ENCODE measurements around the gene SELL.

SELL gene

DNA sequence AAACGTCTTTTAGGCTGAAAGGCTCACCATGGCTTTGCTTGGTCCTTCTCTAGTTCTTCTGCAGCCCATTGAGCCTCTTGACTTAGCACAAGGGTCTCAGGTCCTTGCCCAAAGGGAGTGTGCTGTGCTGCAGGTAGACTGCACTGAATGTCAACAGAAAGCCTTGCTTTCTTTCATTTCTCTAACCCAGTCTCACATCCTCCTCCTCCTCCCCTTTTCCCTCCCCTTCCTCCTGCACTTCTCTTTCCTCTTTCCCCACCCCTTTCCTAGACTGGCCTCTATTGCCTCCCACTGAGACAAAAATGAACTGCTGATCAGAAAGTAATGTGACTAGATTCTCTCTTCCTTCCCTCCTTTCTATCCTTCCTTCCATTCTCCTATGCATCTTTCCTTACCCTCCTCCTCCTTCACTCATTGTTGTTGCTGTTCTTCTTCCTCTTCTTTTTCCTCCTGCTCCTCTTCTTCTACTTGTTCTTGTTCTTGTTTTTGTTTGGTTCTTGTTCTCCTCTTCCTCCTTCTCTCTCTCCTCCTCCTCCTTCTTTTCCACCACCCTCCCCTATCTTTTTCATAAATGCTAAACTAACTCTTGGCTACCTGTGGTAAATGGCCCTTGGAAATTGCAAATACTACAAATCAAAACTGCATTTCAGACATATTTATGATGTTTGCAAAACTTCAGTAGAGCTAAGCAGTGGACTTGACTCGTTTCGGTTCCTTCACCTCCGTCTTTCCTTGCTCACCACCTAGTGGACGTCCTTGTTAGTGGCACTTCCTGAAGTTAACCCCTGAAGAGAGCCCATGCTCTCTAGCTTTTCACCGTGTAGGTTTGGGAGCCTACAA lies at the start of gene SELL:
TSS of gene SELL (minus strand) at position 152 of the 840 bp plus-strand sequence. CDS start at position 30, 122 bp downstream.
- peaks cover 34% of the 10 kb centered on the region for H3K4me1 Mint-ChIP-seq
- H3K4me3 Mint-ChIP-seq = peak within 1 kb of the TSS; percentile 85
- peaks cover 21% of the 10 kb centered on the region for H3K36me3 Mint-ChIP-seq (ENCODE audit: insufficient read depth)
- H3K27ac Mint-ChIP-seq (ENCODE audit: low read depth) = peak within 1 kb of the TSS; percentile 84
- no peaks in the 10 kb centered on the region for H3K9me3 Mint-ChIP-seq
- DNase-seq (ENCODE audit: low spot score in 2 of 2) = peak; percentile 57 to 64
- peak; percentile 85 for ATAC-seq (replicated peaks; ENCODE audit: extremely low read depth, poor library complexity, severe bottlenecking)
- H3K27me3 Mint-ChIP-seq = no peaks in the 10 kb centered on the region

DNA sequence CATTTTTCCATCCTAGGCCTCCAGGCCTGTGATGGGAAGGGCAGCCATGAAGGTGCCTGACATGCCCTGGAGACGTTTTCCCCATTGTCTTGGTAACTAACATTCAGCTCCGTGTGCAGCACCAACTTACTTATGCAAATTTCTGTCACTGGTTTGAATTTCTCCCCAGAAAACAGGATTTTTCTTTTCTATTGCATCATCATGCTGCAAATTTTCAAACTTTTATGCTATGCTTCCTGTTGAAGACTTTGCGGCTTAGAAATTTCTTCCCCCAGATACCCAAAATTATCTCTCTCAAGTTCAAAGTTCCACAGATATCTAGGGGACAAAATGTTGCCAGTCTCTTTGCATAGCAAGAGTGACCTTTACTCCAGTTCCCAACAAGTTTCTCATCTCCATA lies 47.6 kb upstream of the SELL start:
- Mint-ChIP-seq H3K9me3 (no peaks in the 10 kb centered on the region), H3K36me3 (ENCODE audit: insufficient read depth) (no peaks in the 10 kb centered on the region), H3K27me3 (peaks cover 22% of the 10 kb centered on the region), H3K4me1 (no peaks in the 10 kb centered on the region), H3K27ac (ENCODE audit: low read depth) (no peak overlapping the region), H3K4me3 (no peak overlapping the region)
- DNase-seq (ENCODE audit: low spot score in 2 of 2) = no peak
- no peak for ATAC-seq (replicated peaks; ENCODE audit: extremely low read depth, poor library complexity, severe bottlenecking)

DNA sequence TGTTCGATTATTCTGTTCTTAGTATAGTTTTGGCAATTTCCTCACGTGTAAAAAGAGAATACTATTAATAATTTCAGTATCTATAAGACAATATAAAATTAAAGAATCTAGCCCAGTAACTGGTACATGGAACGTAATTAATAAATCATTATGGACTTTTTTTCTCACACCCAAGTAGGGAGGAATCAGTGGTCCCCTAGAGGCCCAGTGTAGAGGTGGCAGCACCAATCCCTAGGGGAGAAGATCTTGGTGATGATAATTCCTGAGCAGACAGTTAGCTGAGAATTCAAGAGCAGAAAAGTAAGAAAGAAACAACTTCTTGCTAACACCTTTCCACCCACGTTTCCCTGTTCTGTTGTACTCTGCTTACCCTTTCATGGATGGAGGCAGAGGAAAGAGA lies 42.1 kb upstream of the SELL start:
- Mint-ChIP-seq H3K27ac (ENCODE audit: low read depth) (no peak overlapping the region), H3K27me3 (peaks cover 30% of the 10 kb centered on the region), H3K9me3 (no peaks in the 10 kb centered on the region), H3K36me3 (ENCODE audit: insufficient read depth) (no peaks in the 10 kb centered on the region), H3K4me3 (no peak overlapping the region), H3K4me1 (no peaks in the 10 kb centered on the region)
- DNase-seq (ENCODE audit: low spot score in 2 of 2) (no peak), ATAC-seq (replicated peaks; ENCODE audit: extremely low read depth, poor library complexity, severe bottlenecking) (no peak)

DNA sequence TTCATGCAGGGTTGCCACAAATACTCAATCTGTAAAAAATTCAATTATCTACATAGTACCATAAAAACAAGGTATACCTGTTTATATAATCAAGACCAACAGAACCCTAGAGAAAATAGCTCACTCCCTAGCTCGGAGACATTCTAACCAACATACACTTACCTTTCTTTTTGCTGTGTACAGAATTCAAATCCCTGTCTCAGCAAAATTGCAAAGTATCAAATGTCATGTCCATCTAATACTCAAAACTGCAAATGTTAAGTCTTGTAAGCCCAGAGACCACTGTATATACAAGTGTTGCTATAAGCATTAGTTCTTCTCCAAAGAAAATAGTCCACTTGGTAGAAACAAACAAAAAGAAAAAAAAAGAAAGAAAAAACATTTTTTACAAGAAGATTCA lies 38.6 kb upstream of the SELL start:
- H3K27me3 Mint-ChIP-seq = peaks cover 26% of the 10 kb centered on the region
- H3K4me3 Mint-ChIP-seq = no peak overlapping the region
- DNase-seq (ENCODE audit: low spot score in 2 of 2) (no peak), ATAC-seq (replicated peaks; ENCODE audit: extremely low read depth, poor library complexity, severe bottlenecking) (no peak)
- no peak overlapping the region for H3K27ac Mint-ChIP-seq (ENCODE audit: low read depth)
- no peaks in the 10 kb centered on the region for H3K9me3 Mint-ChIP-seq
- no peaks in the 10 kb centered on the region for H3K36me3 Mint-ChIP-seq (ENCODE audit: insufficient read depth)
- no peaks in the 10 kb centered on the region for H3K4me1 Mint-ChIP-seq

DNA sequence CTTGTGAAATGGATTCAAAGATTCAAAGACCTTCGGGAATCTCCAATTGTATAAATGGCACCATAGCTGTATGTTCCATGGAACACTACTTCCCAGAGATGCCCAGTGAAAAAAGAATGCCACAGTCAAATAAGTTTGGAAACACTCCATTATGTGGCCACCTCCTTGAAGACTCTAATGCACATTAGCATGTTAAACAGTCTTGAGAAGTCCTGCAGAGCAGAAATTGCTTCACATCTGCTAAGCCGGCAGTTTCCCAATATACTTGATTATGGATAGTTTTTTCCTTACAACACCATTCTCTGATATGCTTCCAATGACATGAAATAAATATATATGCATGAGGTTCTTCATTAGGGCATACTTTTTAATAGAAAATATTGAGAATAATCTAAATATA lies 35.1 kb upstream of the SELL start:
- Mint-ChIP-seq H3K36me3 (ENCODE audit: insufficient read depth) (no peaks in the 10 kb centered on the region), H3K27me3 (peaks cover 20% of the 10 kb centered on the region), H3K4me1 (no peaks in the 10 kb centered on the region), H3K9me3 (peaks cover 5% of the 10 kb centered on the region), H3K4me3 (no peak overlapping the region), H3K27ac (ENCODE audit: low read depth) (no peak overlapping the region)
- ATAC-seq (replicated peaks; ENCODE audit: extremely low read depth, poor library complexity, severe bottlenecking) = no peak
- DNase-seq (ENCODE audit: low spot score in 2 of 2) = no peak

DNA sequence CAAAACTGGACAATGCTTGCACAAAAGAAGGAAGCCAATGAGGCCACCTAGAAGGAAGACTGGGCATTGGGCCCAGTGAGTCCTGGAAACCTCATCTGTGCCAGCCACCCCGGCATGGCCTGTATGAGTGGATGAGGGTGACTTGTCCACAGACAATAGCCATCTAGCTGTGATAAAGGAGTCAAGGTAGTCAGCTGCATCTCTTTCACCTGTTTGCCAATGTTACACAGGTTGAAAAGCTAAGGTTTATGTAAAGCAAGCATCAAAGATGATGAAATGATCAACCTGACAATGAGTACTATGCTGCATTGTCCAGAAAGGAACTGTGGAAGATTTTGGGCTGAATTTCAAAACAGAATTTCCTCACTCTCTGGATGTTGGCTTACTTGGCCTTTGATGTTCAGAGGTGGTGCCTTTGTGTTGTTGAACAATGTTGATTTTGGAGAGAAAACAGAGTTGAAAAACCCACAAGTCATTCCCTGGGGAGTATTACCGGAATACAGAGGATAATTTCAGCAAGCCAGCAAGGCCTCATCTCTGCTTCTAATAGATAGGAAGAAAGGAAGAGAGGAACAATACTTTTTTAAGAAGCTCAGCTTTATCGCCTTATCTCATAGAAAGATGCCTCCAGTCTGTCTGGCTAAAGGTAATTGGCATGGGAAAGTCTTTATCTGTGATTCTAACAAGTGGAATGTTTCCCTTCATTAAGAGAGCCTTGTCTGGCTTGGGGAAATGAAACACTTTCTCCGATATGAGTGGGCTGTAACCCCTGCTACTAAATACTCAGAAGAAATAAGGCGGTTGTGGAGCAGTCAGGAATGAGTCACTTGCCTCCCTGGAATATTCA lies 33.8 kb upstream of the SELL start:
- no peaks in the 10 kb centered on the region for H3K36me3 Mint-ChIP-seq (ENCODE audit: insufficient read depth)
- ATAC-seq (replicated peaks; ENCODE audit: extremely low read depth, poor library complexity, severe bottlenecking) (no peak), DNase-seq (ENCODE audit: low spot score in 2 of 2) (no peak)
- no peak overlapping the region for H3K4me3 Mint-ChIP-seq
- H3K27me3 Mint-ChIP-seq = peaks cover 24% of the 10 kb centered on the region
- H3K27ac Mint-ChIP-seq (ENCODE audit: low read depth) = no peak overlapping the region
- no peaks in the 10 kb centered on the region for H3K4me1 Mint-ChIP-seq
- H3K9me3 Mint-ChIP-seq = peaks cover 5% of the 10 kb centered on the region

DNA sequence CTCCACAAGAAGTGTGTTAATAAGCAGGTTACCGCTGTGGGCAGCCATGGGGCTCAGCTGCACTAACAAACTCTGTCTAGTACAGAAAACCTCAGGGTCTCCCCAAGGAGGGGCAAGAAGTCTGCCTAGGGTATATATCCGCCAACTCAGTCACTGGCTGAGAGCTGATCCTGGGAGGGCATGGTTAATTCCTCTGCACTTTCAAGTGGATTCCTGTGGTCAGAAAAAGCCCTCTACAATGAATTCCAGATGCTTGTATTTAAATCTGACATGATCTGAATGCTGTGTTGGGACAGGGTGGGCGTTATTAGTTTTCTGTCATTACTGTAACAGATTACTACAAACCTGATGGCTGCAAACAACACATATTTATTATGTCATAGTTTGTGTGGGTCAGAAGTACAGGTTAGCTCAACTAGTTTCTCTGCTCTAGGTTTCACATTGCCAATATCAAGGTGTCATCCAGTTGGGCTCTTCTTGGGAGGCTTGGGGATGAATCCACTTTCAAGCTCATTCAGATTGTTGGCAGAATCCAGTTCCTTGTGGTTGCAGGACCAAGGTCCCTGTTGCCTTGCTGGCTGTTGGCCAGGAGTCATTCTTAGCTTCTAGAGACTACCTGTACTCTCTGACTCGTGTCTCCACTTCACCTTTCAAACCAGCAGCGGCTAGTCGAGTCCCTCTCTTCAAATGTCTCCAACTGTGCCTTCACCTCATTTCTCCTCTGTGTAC lies 30.4 kb upstream of the SELL start:
- H3K4me1 Mint-ChIP-seq = no peaks in the 10 kb centered on the region
- peaks cover 5% of the 10 kb centered on the region for H3K9me3 Mint-ChIP-seq

DNA sequence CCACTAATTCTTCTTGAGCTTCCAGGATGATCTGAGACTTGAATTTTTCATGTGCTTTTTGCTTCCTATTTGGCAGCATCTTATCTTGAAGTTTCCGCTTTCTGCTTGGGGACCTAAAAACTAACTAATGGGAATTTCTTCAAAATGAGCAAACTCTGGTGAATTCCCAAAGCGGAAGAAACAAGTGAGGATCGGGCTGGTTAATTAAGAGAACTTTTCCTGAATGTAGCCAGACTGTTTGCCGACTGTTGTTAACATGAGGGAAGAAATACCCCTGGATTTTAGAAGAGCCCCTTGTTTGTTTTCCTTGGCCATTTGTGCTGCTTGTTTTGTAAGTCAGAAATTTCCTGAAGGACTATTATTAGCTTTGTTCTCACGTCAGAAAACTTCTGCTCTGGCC lies 28.6 kb upstream of the SELL start:
- Mint-ChIP-seq H3K4me3 (no peak overlapping the region), H3K27me3 (peaks cover 49% of the 10 kb centered on the region), H3K27ac (ENCODE audit: low read depth) (no peak overlapping the region), H3K4me1 (no peaks in the 10 kb centered on the region), H3K36me3 (ENCODE audit: insufficient read depth) (no peaks in the 10 kb centered on the region), H3K9me3 (peaks cover 5% of the 10 kb centered on the region)
- ATAC-seq (replicated peaks; ENCODE audit: extremely low read depth, poor library complexity, severe bottlenecking) (no peak), DNase-seq (ENCODE audit: low spot score in 2 of 2) (no peak)

More for the DNA sequence above, 30.4 kb upstream of the SELL start:
- Mint-ChIP-seq H3K4me3 (no peak overlapping the region), H3K27ac (ENCODE audit: low read depth) (no peak overlapping the region), H3K36me3 (ENCODE audit: insufficient read depth) (no peaks in the 10 kb centered on the region), H3K27me3 (peaks cover 43% of the 10 kb centered on the region)
- ATAC-seq (replicated peaks; ENCODE audit: extremely low read depth, poor library complexity, severe bottlenecking) (no peak), DNase-seq (ENCODE audit: low spot score in 2 of 2) (no peak)

DNA sequence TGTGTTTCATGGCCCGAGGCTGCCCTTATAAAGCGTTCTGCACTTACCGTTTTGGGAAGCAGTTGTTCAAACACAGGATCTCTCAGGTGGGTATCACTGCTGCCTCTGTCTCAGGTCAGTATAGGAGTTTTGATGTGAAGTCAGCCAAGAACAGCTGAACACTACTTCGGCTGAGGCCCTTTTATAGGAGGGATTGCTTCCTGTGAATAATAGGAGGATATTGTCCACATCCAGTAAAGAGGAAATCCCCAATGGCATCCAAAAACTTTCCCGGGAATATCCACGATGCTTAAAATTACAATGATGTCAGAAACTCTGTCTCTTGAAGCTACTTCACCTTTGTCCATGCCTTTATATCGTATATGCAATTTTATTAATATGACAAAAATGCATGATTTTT lies 22.5 kb upstream of the SELL start, which contains the start of gene SELE:
TSS of gene SELE (minus strand) at position 156 of the 400 bp plus-strand sequence. CDS start 467 bp downstream, outside the sequence.
- Mint-ChIP-seq H3K4me1 (no peaks in the 10 kb centered on the region), H3K27ac (ENCODE audit: low read depth) (no peak within 1 kb of the TSS), H3K9me3 (no peaks in the 10 kb centered on the region), H3K4me3 (no peak within 1 kb of the TSS), H3K36me3 (ENCODE audit: insufficient read depth) (no peaks in the 10 kb centered on the region), H3K27me3 (peaks cover 29% of the 10 kb centered on the region)
- ATAC-seq (replicated peaks; ENCODE audit: extremely low read depth, poor library complexity, severe bottlenecking) (no peak), DNase-seq (ENCODE audit: low spot score in 2 of 2) (no peak)

DNA sequence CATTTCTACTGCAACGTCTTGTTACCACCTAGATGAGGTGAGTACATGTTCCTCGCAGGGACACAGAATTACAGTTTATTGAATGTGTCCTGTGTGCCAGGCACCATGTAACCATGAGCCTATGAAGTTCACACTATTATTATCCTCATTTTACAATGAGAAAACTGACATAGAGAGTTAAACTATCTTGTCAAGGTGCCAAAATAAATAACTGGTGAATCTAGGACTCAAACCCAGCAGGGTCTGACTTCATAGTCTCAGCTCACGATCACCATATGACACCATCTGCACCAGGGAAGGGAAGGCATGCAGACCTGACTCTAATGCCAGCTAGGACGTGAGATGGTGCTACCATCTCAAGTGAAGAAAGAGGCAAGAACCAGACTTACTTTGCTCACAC lies 20.0 kb upstream of the SELL start:
- Mint-ChIP-seq H3K4me1 (no peaks in the 10 kb centered on the region), H3K9me3 (no peaks in the 10 kb centered on the region), H3K27ac (ENCODE audit: low read depth) (no peak overlapping the region), H3K36me3 (ENCODE audit: insufficient read depth) (no peaks in the 10 kb centered on the region), H3K27me3 (peaks cover 22% of the 10 kb centered on the region), H3K4me3 (no peak overlapping the region)
- no peak for ATAC-seq (replicated peaks; ENCODE audit: extremely low read depth, poor library complexity, severe bottlenecking)
- no peak for DNase-seq (ENCODE audit: low spot score in 2 of 2)

DNA sequence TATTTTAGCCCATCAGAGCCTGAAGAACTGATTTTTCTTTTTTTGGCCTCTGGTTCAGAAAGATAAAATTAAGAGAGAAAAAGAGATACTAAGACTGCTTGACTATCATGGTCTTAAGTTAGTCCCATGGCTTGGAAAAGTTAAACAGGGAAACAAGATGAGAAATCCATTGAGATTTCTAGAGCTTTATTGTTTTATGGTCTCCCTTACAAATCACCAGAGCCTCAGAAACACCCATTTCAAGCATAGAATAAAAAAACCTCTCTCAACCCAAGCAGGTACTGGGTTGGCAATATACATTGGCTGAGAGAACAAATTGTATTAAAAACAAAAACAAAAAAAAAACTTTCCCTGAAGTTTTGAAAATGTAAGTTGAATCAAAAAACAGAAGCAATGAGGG lies 18.6 kb upstream of the SELL start:
- Mint-ChIP-seq H3K4me1 (no peaks in the 10 kb centered on the region), H3K27ac (ENCODE audit: low read depth) (no peak overlapping the region), H3K9me3 (no peaks in the 10 kb centered on the region), H3K4me3 (no peak overlapping the region), H3K36me3 (ENCODE audit: insufficient read depth) (no peaks in the 10 kb centered on the region), H3K27me3 (peaks cover 26% of the 10 kb centered on the region)
- no peak for DNase-seq (ENCODE audit: low spot score in 2 of 2)
- no peak for ATAC-seq (replicated peaks; ENCODE audit: extremely low read depth, poor library complexity, severe bottlenecking)

DNA sequence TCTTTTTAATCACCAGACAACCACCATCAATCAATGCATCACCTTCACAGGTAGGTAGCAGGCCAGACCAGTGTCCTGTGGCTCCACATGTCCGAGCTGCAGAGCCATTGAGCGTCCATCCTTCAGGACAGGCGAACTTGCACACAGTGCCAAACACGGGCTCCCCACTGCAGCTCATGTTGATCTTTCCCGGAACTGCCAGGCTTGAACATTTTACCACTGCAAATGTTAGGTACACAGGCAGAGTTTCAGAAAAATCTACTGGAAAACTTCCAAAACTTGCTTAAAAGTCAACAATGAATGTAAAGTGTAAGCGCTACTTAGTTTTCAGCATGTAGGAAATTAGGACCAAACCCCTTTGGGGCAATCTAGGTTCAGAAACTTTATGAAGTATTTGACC lies 15.9 kb upstream of the SELL start:
- Mint-ChIP-seq H3K4me3 (no peak overlapping the region), H3K27ac (ENCODE audit: low read depth) (no peak overlapping the region), H3K4me1 (no peaks in the 10 kb centered on the region), H3K9me3 (no peaks in the 10 kb centered on the region), H3K36me3 (ENCODE audit: insufficient read depth) (no peaks in the 10 kb centered on the region), H3K27me3 (peaks cover 26% of the 10 kb centered on the region)
- ATAC-seq (replicated peaks; ENCODE audit: extremely low read depth, poor library complexity, severe bottlenecking) = no peak
- DNase-seq (ENCODE audit: low spot score in 2 of 2) = no peak

Measured in central memory CD8-positive, alpha-beta T cell (primary cell).